SK-N-MC (cell line): ENCODE data around the gene CRB1.

Source experiments
- EZH2 ChIP-seq: fragments of 200-600 bp; sonication (generic); IDR thresholded peaks from one replicate; pipeline ENCODE4 v1.6.1; 2017; ENCODE audit warnings: antibody characterized with exemption
- FOXP2 ChIP-seq: optimal IDR thresholded peaks from 2 replicates; pipeline ENCODE3; 2011; ENCODE audit warnings: mild to moderate bottlenecking, moderate library complexity; ENCODE audit not compliant: insufficient read depth; ENCODE audit errors: extremely low read length, control extremely low read depth
- POLR2AphosphoS5 ChIP-seq: IDR thresholded peaks from 2 replicates; pipeline ENCODE4 v1.6.1; 2012; ENCODE audit warnings: mild to moderate bottlenecking, low read depth, low read length, borderline replicate concordance

DNA sequence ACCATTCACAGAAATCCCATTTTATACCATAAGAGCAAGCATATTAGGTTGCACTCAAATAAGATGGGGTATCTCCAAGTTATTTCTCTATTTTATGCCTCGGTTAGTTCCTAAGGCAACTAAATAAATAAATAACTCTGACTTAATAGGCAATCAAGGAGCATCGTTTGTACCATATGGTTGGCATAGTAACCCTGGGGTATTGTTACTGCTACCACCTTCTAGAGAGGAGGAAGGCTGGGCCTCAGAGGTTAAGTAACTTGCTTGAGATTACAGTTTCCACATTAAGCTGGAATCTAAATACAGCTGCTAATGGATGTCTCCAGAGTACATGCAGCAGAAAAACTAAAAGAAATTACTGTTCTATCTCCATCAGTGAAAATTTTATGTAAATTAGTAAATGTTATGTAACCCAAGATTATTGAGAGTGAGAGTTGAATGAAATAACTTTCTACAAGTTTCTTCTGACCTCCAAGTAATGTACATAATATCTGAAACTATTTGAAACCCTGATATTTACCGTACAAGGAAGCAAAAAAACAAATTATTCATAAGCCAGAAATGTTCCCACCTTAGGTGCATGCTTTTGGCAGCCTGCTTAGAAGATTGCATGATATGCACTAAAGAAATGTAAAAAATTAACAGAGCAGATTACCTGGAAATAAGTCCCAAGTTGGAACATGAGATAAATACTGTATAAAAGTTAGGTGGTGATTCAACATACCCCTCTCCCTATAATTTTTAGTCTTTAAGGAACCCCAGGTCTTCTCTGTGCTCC lies 127.0 kb downstream of the CRB1 start:
- TF ChIP-seq EZH2: no peak
- no peak for TF ChIP-seq POLR2AphosphoS5
- no peak for TF ChIP-seq FOXP2
